NCI-H2029 (cell line): ENCODE data around the gene PRTFDC1.
"Not testable (repeated sequence)": the region's sequence is repeated elsewhere in the genome, so short reads cannot be mapped to it uniquely, and the experiment has no call there.

Experiments
- DNase-seq: peaks from one replicate; lab custom pipeline; 2025; lab: John Stamatoyannopoulos, UW

PRTFDC1 gene

DNA sequence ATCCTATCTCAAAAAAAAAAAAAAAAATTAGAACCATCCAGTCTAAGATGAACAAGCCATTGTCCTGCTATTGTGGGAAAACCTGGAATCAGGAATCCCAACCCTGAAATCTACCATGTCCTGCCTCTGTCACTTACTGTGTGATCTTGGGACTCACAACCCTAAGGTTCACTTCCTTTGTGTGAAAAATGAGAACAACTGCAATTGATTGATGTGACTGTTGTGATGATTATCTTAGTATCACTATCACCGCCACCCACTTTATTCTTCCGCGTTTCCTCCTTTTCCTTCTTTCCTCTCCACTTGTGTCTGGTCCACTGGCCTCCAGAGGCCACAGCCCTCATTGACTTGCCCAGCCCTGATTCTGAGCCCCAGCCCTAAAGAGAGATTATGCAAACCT, 12.6 kb upstream of the PRTFDC1 start:
- no peak for DNase-seq

DNA sequence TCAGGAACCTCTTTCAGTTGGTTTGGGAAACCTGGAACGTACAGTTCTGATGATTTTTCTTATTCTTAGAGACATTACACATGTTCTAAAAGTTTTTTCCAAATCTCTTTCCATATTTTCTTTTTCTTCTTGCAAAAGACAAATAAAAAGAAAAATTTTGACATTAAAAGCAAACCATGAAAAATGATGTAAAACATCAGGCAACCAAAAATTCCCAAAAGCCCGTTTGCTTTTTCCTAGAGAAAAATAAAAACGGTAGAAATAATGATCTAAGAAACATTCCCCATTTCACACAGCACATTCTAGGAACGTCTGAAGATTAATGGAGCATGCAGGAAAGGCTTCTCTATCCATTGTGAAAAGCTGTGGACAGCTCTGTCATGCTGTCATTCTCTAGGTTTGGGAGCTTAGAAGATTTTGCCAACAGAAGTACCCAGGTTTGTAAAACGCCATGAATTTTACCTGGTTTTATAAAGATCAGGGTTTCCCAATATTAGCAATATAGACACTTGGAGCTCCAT, 11.2 kb upstream of the PRTFDC1 start:
- no peak for DNase-seq

DNA sequence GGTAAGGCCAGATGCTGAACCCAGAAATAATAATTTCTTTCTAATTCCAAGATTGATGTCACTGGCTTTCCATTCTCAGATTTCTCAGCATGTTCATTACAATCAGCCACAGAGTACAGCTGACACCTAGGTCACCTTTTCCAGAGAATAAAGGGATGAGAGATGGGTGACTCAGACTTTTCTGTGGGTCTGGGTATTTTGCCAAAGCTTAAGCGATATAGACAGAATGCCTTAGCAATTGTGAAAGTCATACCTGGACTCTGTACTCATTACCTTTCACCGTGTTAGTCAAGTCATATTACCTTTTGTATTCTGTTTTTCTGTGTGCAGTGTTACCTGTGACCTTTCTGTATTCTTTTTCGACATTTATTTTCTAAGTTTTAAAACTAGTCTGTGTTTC, 10.6 kb upstream of the PRTFDC1 start:
- no peak for DNase-seq

DNA sequence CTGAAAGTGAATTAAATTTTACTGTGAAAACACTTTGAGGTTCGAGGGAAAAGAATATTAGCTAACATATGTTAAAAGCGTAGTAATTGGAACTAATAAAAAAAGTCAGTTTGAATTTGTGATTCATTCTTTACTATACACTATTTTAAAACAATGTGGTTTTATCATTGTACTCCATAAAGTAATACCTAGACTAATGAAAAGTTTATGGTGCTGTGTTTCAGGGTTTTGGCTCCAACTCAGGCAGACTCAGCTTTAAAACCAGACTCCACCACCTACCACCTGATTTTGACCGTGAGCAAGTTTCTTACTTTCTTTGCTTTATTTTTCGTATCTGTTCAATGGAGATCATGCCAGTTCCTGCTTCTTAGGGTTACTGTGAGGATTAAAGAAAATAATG, 9.2 kb upstream of the PRTFDC1 start:
- DNase-seq, result no peak

DNA sequence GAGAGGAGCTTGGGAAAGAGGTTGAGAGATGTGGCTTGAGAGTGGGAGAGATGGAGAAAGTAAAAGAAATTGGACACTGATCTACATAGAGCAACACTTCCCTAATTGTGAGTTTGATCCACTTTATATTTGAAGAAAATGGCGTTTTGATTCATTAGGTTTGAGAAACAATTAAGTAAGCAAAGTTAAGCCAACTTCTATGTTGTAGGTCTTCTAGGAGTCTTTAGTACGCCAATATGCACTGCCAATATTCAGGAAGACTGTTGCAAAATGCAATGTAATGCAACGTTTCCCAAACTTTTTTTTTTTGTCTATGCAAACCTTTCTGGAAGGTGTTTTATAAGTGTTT, 7.0 kb upstream of the PRTFDC1 start:
- DNase-seq, result no peak

DNA sequence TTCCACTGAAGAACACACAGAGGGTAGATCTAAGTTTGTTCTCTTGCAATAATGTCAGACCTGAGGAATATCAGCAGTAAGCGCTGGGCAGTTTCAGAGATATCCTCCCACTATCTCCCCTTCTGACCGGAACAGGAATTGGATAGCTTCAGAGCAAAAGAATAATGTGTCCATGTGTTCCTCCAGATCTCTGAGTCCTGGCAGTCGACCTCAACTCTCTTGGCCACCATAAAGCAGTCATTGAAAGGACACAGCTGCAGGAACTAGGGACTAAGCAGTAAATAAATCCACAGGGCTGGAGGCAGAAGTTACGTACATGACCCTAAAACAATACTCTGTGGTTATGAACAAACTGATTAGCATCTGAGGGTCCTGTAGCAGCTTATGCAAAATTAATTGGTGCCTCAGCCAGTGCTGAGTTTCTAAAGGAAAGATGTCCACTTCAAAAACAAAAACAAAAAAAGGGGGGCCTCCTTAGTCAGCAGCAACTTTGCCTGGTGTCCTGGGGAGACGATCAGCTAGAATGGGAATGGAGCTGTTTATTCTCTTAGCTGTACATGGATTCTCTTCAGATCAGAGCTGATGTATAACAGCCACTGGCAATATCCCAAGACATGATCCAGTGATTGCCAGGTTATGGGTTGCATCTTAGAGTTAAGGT, 6.4 kb upstream of the PRTFDC1 start:
- no peak for DNase-seq

DNA sequence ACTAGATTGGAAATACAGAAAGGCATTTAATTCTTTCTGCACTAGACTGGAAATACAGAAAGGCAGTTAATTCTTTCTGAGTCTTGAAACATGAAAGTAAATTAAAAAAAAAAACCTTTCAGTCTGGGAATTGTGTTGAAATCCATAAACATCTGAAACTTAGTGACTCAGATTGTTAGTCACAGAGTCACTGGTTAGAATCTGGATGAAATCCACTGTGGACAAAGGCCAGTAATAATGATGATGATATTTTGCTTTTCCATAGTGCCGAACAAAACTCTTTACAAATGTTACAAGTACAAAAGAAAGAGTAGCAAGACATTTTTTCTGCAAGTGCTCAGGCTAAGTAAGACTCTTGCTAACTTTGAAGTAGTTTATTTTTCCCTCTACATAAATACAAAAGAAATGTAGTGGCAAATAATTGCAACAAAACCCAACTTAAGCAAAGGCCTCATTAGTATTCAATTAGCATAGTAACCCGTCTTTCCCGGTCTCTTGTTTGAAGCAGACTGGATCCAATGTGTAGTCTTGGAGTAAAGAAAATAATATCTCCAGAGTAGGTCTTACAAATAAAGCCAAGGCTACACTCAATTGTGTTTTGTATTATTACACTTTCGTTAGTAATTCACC, 5.8 kb upstream of the PRTFDC1 start:
- DNase-seq, result no peak

DNA sequence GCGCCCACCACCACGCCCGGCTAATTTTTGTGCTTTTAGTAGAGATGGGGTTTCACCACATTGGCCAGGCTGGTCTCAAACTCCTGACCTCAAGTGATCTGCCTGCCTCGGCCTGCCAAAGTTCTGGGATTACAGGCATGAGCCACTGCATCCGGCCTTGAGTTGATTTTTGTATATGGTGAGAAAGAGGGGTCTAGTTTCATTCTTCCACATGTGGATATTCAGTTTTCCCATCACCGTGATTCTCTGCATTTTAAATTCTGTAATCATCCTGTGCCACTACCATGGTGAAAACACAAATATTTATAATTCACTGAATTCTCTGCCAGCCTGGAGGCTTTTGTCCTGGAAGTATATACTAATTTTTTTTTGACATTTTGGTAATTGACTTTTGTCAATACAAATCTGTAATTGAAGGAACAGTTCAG, 5.2 kb upstream of the PRTFDC1 start:
- not testable (repeated sequence) for DNase-seq

DNA sequence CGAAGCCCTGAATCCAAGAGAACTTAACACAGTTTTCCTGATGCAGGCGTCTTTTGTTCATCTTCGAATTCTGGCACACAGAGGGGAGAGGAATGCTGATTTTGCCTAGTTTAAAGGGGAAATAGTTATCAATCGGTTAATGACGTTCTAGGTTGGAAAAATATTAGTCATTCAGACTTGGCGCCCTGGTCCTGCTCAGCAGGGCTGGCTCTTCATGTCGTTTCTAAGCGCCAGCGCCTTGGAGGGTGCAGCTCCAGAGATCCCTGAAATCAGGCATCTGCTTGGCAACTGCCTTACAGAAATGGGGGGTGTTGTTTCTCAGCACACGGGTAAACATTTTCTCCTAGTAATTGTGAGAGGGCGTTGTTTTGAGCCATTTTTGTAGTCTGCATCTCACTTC, 1.3 kb upstream of the PRTFDC1 start:
- DNase-seq, result no peak

DNA sequence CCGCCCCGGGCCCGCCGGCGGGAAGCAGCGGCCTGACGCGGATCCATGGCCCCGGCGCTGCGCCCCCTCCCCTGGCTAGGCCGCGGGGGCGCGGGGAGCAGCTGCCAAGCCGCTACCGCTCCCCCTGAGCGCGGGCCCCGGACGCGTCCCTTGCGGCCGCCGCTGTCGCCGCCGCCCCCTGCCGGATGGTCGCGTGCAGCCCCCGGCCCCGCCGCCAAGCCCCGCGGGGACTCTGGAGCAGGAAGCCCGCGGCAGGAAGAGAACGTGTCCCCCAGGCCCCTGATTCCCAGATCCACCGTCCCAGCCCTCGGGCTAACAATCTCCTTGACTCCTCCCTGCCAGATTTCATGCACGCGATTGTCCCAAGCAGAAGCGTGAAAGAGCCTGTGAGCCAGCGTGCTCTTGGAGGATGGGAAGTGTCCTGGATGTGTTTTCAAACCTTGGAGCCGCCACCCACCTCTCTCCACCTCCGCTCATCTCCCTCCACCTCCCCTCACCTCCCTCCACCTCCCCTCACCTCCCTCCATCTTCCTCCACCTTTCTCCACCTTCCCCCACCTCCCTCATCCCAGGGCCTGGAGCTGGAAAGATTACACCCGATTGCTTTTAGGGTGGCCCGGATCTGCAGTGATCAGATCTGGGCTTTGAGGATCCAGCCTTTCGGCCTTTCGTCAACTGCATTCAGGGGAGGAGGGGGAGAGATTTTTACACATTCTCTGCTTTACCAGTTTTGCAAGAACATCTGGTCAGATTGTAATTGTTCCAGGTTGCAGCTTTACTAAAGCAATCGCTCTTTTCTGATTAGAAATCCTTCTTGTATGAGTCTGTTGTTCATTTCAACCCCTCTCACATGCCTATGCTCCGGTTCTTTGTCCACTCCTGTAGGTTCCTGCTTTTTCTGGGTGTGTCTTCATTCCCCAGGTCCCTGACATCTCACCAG, 570 bp upstream of the PRTFDC1 start:
- no peak for DNase-seq

DNA sequence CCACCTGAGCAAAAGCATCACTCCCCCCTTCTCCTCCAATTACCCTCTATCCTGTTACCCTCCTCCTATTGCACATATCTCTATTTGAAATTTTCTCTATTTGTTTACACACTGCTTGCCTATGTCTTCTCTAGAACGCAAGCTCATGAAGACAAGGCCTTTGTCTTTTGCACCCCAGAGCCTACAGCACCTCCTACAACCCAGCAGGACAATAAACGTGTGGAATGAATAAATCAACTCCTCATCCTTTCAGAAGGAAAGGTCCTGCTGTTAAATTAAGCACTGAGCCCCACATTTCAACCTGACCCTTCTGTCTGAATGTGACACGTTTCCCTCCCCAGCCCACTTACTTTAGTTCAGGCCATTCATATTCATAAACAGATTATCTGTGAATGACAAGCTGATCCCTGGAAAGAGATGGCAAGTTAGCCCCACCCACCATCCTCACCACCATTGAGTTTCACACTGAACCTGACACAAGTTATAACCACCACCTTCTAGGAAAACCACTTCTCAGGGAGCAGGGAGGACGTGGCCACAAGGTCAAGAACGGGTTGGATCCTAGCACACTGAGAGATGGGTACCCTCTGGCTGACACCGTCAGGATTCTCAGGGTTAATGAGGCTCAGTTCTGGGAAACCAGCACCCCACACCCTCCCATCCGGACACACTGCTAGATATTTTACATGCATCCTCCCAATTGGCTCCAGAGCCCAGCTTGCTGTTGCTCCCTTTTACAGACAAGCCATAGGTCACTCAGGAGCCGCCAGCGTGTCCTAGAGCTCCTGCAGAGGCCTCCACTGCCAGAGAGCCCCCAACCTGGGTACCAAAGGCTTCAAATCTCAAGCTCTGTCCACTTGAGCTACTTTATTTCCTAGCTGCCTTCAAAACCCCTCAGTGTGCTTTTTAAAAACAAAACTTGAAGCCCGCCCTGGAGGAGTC, 934 bp downstream of the PRTFDC1 start:
- DNase-seq, result no peak

DNA sequence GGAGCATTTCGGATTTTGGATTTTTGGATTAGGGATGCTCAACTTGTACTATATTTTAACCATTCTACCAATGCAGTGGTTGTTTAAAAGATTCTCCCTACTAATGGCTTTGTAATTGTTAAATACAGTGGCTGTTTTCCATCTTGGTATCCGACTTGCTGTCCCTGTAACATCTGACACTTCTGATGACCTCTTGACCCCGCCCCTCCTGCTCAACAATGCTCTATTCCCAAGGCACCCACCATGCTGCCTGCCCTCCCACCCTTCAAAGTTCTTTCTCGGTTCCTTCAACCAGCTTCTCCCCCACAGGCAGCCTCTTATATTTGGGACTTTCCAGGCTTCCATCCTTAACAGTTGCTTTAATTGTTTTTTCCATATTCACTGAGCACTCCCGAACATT, 2.0 kb downstream of the PRTFDC1 start:
- DNase-seq, result no peak

DNA sequence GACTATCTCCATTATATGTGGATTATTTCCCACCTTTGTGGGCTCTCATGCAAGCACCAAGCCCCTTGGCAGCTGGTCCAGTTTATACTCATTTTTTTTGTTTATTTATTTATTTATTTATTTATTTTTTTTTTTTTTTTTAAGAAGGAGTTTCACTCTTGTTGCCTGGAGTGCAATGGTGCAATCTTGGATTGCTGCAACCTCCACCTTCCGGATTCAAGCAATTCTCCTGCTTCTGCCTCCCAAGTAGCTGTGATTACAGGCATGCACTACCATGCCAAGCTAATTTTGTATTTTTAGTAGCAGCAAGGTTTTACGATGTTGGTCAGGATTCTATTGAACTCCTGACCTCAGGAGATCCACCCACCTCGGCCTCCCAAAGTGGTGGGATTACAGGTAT, 2.8 kb downstream of the PRTFDC1 start:
- no peak for DNase-seq

DNA sequence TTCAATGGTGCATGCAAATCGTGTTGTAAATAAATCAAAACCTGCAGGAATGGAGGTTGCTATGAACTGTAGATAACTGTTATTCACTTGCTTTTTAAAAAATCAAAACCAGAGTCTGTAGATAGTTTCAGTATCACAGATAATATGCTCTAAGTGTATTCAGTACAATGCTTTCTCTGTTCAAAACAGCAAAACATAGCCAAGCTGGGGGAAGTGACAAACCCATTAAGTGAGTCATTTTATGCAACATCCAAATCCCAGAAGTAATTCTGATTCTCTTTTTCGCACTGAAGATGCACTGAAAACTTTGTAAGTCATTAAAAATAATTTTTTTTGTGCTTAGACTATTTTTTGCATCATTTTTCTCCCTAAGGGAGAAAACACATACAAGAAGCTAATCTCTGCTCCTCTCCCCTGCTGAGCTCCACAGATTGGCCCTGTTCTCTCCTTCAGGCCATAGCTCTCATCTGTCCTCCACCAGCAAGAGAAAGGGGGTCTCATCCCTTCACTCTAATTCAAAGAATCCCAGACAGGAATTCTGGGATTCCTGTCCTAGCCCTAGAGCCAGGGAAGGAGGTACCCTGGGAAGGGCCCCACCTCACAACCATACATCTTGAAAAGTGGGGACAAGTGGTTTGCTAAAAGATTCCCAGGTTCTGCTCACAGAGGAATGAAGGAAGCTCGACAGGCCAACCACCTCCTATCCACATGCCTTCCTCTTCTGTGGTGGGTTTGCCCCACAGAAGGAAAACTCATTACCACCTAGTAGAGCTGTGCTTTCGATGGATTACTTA, 4.9 kb downstream of the PRTFDC1 start:
- DNase-seq, result no peak

DNA sequence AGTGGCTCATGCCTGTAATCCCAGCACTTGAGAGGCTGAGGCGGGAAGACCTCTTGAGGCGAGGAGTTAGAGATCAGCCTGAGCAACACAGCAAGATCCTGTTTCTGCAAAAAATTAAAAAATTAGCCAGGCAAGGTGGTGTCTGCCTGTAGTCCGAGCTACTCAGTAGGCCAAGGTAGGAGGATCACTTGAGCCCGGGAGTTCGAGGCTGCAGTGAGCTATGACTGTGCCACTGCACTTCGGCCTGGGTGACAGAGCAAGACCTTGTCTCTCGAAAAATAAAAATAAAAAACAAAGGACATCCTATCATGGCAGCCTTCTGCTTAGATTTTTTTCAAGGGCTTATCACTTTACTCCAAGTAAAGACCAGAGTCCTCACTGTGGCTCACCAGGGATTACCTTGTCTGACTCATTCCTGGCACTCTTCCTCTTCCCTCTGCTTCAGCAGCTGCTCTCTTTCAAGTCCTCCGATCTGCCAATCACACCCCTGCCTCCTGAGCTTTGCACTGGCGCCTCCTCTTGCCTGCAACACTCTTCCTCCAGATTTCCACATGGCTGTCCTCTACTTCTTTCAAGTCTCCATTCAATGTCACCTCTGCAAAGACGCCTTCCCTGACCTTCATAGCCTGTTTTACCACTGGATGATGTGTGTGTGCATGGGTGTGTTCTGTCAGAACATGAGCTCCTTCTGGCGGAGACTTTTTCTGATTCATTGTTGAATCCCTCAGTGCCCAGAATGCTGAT, 7.7 kb downstream of the PRTFDC1 start:
- no peak for DNase-seq

DNA sequence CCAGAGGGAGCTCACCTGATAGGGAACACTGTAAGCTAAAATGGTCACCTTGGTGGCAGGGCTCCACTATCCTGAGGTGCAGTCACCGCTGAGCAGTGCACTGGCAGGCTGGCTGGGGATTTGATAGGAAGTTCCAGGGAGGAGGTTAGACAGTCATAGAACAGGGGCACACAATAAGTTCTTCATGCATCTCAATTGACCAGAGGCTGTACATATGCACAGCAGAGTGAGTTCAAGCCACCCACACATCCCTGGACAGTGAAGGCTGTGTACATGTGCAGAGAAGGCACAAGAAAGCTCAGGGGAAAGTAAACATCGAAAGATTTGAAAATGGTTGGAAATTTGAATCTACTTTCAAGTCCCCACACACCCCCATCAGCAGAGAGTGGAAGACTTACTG, 13.9 kb downstream of the PRTFDC1 start:
- no peak for DNase-seq

DNA sequence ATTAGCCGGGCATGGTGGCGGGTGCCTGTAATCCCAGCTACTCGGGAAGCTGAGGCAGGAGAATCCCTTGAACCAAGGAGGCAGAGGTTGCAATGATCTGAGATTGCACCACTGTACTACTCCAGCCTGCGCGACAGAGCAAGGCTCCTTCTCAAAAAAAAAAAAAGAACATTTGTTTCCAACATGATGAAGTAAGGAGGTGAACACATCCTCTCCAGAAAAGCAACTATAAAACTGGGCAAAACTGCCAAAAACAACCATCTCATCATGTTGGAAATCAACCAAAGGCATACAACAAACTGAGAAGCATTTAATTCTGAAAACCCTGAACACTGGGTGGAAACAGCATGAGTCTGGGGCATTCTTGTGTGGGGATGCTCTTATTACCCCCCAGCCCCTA, 14.3 kb downstream of the PRTFDC1 start:
- DNase-seq, result no peak

DNA sequence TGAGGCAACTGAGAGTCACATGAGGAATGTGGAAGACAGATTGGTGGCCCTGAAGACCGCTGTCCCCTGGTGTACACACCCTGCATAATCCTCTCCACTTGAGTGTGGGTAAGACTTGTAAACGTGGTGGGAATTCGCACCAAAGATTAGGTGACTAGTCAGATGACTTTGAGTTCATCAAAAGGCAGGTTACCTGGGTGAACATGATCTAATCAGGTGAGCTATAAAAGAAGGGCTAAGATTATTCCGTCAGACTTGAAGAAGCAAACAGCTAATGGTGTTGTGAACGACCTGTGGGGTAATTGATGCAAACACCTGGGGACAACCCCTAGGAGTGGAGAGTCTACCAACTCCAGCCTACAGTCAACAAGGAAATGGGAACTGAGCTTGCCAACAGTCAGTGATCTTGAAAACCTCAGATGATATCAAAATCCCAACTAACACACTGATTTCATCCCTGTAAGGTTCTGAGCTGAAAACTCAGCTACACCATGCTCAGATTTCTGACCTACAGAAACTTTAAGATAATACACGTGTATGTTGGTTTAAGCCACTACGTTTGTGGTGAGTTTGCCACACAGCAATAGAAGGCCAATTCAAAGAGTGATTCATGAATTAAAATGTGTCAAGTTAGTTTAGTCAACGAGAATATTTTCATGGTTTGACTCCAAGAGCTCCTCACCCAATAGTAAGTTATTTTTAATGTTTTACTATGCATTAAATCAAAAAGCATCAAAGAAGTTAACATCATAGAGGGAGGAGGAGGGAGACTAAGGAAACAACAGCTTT, 16.7 kb downstream of the PRTFDC1 start:
- DNase-seq, result no peak

DNA sequence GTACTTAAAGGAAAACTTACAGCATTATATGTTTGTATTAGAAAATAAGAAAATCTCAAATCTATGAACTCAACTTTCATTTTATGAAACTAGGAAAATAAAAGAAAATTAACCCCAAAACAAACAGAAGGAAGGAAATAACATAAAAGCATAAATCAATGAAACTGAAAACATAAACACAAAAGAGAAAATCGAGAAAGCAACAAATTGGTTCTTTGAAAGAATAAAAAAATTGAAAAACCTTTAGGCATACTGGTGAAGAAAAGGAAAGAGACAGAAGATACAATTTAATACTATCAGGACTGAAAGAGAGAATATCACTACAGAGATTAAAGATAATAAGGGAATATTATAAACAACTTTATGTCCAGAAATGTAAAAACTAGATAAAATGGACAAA, 21.2 kb downstream of the PRTFDC1 start:
- DNase-seq, result no peak
